KMS-11 (cell line): ENCODE results near the gene PTPA.

Source experiments
- H2AFZ ChIP-seq: fragments of 200-600 bp; sonication (generic); 2 replicates; pipeline ENCODE4 v1.6.1; 2016; ENCODE audit warnings: antibody characterized with exemption, mixed run types, low read depth
- H3K27ac ChIP-seq: fragments of 200-600 bp; sonication (generic); 2 replicates; pipeline ENCODE4 v1.6.1; 2016; ENCODE audit warnings: mild to moderate bottlenecking, mixed run types
- H3K27me3 ChIP-seq: fragments of 200-600 bp; sonication (generic); 2 replicates; pipeline ENCODE4 v1.6.1; 2017; ENCODE audit warnings: mild to moderate bottlenecking, low read depth, mixed run types, moderate library complexity; ENCODE audit not compliant: insufficient read depth
- H3K36me3 ChIP-seq: fragments of 200-600 bp; sonication (generic); 2 replicates; pipeline ENCODE4 v1.6.1; 2017; ENCODE audit warnings: mild to moderate bottlenecking, mixed run types; ENCODE audit not compliant: insufficient read depth
- H3K4me1 ChIP-seq: fragments of 200-600 bp; sonication (generic); 2 replicates; pipeline ENCODE4 v1.6.1; 2016; ENCODE audit warnings: mild to moderate bottlenecking, low read depth, mixed run types; ENCODE audit not compliant: poor library complexity, severe bottlenecking
- H3K4me2 ChIP-seq: fragments of 200-600 bp; sonication (generic); 2 replicates; pipeline ENCODE4 v1.7.0; 2016; ENCODE audit warnings: mild to moderate bottlenecking, mixed run types
- H3K4me3 ChIP-seq: fragments of 200-600 bp; sonication (generic); IDR thresholded peaks from 2 replicates; pipeline ENCODE4 v1.6.1; 2017; ENCODE audit warnings: low read depth, low read length, mixed read lengths; ENCODE audit not compliant: insufficient read depth
- H3K79me2 ChIP-seq: fragments of 200-600 bp; sonication (generic); 2 replicates; pipeline ENCODE4 v1.6.1; 2016; ENCODE audit warnings: low read depth, mixed run types; ENCODE audit not compliant: insufficient read depth
- H3K9ac ChIP-seq: fragments of 200-600 bp; sonication (generic); 2 replicates; pipeline ENCODE4 v1.6.1; 2016; ENCODE audit warnings: mild to moderate bottlenecking, mixed run types
- H4K20me1 ChIP-seq: fragments of 200-600 bp; sonication (generic); 2 replicates; pipeline ENCODE4 v1.6.1; 2016; ENCODE audit warnings: mild to moderate bottlenecking, mixed run types; ENCODE audit not compliant: insufficient read depth
- TF ChIP-seq, protein P1 (sequence below): fragments of 200-600 bp; sonication (generic); conservative IDR thresholded peaks from 2 replicates; pipeline ENCODE4 v1.6.1; 2017; ENCODE audit warnings: low read depth, mild to moderate bottlenecking, antibody characterized with exemption, low read length, moderate library complexity, mixed read lengths

PTPA gene

DNA sequence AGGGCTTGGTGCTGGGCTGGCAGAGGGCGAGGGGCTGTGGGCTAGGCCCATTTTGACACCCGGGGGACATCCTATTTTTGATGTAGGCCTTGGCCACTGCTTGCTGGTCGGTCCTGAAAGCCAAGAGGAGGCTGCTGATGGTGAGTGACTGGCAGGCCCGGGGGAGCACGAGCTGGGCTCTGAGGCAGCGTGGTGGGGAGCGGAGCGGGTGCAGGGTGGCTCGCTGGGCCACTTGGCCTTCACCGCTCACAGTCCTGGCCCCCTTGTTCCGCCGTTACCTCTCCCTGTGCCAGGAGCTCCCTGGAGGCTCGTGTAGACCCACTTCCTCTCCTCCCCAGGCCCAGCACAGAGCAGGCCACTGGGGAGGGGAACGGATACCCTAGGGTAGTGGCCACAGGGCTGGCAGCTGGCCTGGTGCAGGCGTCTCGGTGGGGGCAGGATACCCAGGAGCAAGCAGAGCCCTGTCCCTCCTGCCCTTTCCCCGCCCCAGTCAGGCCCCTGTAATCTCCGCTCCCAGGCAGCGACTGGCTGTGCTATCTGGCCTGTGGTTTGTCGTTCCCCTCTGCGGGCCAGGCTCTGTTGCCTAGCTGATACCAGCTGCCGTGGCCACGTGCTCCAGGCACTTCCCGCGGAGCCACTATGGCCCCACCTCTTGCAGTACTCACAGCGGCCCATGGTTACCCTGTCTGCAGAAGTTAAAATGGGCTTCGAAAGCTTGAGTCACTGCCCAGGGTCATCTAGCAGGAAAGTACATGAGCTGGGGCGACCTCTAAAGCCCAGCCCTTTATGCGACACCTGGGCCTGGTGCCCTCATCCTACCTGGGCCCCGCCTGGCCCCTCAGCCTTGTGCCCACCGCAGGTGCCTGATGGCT is 42.0 kb upstream of the PTPA start:
- Histone ChIP-seq H3K36me3 (no peaks in the 10 kb centered on the region), H3K79me2 (no peaks in the 10 kb centered on the region), H3K27me3 (no peaks in the 10 kb centered on the region), H3K9ac (no peak overlapping the region), H2AFZ (no peak overlapping the region), H3K4me3 (no peak overlapping the region), H3K27ac (no peak overlapping the region), H3K4me1 (no peaks in the 10 kb centered on the region), H3K4me2 (no peak overlapping the region), H4K20me1 (no peaks in the 10 kb centered on the region)
- TF ChIP-seq, protein P1, sequence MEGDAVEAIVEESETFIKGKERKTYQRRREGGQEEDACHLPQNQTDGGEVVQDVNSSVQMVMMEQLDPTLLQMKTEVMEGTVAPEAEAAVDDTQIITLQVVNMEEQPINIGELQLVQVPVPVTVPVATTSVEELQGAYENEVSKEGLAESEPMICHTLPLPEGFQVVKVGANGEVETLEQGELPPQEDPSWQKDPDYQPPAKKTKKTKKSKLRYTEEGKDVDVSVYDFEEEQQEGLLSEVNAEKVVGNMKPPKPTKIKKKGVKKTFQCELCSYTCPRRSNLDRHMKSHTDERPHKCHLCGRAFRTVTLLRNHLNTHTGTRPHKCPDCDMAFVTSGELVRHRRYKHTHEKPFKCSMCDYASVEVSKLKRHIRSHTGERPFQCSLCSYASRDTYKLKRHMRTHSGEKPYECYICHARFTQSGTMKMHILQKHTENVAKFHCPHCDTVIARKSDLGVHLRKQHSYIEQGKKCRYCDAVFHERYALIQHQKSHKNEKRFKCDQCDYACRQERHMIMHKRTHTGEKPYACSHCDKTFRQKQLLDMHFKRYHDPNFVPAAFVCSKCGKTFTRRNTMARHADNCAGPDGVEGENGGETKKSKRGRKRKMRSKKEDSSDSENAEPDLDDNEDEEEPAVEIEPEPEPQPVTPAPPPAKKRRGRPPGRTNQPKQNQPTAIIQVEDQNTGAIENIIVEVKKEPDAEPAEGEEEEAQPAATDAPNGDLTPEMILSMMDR = no peak

DNA sequence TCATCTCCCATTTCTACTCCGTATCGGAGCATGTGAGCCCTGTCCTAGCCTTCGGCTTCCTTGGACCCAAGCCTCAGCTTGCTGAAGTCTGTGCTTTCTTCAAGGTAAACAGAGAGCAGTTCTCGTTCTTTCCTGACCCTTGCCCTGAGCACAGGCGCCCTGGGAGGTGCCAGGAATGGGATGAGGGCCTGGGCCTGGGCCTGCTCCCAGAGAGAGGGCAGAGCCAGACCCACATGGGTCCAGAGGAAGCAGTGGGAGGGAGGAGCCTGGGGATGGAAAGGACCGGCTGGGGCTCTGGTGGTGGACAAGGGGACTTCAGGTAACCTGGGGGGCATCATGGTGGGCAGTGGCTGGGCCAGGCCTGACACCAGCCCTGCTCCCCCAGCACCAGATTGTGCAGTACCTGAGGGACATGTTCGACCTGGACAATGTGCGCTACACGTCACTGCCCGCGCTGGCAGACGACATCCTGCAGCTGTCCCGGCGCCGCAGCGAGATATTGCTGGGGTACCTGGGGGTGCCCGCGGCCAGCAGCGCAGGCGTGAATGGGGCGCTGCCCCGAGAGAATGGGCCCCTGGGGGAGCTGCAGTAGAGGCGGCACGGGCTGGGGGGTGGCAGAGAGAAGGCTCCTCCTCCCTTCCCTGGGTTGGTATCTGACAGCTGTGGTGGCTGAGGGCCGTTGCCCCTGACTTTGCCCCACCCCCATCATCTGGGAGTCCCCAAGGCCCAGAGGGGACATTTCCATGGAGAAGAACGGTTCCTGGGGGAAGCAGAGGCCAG is 41.2 kb upstream of the PTPA start:
- no peak overlapping the region for H3K27ac ChIP-seq
- no peak overlapping the region for H2AFZ ChIP-seq
- H3K36me3 ChIP-seq = no peaks in the 10 kb centered on the region
- TF ChIP-seq, protein P1 = no peak
- no peak overlapping the region for H3K4me3 ChIP-seq
- no peak overlapping the region for H3K4me2 ChIP-seq
- H4K20me1 ChIP-seq = no peaks in the 10 kb centered on the region
- no peaks in the 10 kb centered on the region for H3K4me1 ChIP-seq
- H3K79me2 ChIP-seq = no peaks in the 10 kb centered on the region
- no peak overlapping the region for H3K9ac ChIP-seq
- no peaks in the 10 kb centered on the region for H3K27me3 ChIP-seq

DNA sequence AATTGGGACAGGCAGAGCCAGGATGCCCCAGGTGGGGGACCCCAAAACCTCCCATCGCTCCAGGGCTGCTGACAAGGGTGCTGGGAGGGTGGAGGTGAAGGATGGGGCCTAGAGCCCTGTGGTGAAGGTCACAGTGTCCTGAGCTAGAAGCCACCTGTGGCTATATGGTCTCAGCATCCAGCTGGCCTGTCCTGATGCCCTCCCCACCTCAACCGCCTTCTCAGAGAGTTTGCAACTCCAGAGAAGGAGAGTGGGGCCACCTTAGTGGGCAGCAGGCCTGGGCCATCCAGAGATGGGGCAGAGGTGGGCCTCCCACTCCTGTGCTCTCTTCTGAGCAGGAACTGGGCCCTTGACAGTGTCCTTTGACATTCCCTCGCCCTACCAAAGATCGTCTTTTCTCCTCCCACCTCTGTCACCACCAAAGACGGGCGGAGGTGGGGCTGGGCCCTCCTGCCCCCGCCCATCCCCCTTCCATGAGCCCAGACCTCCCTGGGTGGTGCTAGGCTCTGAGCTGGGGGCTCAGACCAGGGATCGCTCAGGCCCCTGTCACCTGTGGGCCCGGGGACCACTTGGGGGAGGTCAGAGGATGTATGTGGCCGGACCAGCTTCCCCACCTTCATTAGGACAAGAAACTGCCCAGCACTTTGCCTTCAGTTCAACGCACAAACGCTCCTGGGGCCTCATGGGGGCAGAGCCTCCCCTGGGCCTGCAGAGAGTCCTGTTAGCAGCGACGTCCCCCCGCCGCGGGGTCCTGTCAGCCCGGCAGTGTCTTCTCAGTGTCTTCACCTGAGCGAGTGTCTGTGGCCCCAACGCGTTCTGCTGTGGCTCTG is 40.3 kb upstream of the PTPA start:
- Histone ChIP-seq H3K4me1 (no peaks in the 10 kb centered on the region), H3K4me2 (no peak overlapping the region), H2AFZ (no peak overlapping the region), H3K79me2 (no peaks in the 10 kb centered on the region), H3K4me3 (no peak overlapping the region), H4K20me1 (no peaks in the 10 kb centered on the region), H3K27me3 (no peaks in the 10 kb centered on the region), H3K9ac (no peak overlapping the region), H3K27ac (no peak overlapping the region), H3K36me3 (no peaks in the 10 kb centered on the region)
- TF ChIP-seq, protein P1 = no peak

DNA sequence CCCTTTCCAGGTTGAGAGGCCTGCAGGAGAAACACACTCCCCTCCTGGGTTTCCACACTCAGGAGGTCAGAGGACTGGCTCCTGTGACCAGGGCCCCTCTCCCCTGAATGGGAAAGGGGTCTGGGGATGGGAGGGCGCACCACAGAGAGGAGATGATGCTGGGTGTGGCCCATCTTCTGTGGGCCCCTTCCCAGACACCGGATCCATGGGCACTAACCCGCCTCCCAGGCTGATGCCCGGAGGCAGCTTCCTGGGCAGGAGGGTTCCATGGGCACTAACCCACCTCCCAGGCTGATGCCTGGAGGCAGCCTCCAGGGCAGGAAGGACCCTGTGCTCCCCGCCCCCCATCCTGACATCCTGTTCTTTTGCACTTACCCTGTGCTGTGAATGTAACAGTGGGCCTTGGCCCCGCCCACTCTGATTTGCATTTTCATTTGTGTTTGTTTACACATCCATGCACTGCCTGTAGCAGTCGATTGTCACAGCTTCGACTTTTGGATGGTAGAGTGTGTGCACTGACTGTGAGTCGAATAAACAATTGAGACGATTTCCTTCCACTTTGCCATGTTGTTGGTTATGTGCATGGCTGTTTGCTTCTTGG is 39.6 kb upstream of the PTPA start:
- H3K9ac ChIP-seq = no peak overlapping the region
- no peaks in the 10 kb centered on the region for H3K79me2 ChIP-seq
- no peak overlapping the region for H3K27ac ChIP-seq
- no peaks in the 10 kb centered on the region for H3K27me3 ChIP-seq
- TF ChIP-seq, protein P1 = no peak
- no peaks in the 10 kb centered on the region for H3K4me1 ChIP-seq
- no peaks in the 10 kb centered on the region for H3K36me3 ChIP-seq
- H3K4me3 ChIP-seq = no peak overlapping the region
- H4K20me1 ChIP-seq = no peaks in the 10 kb centered on the region
- H3K4me2 ChIP-seq = no peak overlapping the region
- no peak overlapping the region for H2AFZ ChIP-seq
